Suprapubic skin (tissue), 3 donors: ENCODE results near the gene TMEM255A.

Experiments used
- EP300 ChIP-seq: sonication (generic); formaldehyde crosslinking; IDR thresholded peaks from one replicate; pipeline ENCODE4 v1.6.1; 2017; ENCODE audit warnings: antibody characterized with exemption
- TF ChIP-seq, protein P1 (sequence below), 2 donors: fragments of 200-600 bp in 1 of 2; fragments of 450-650 bp in 1 of 2; sonication (generic) in 1 of 2; IDR thresholded peaks; one replicate each; pipeline ENCODE4 v1.5.1; 2016 to 2019; ENCODE audit warnings: antibody characterized with exemption in 2 of 2, mild to moderate bottlenecking in 1 of 2, moderate library complexity in 1 of 2

DNA sequence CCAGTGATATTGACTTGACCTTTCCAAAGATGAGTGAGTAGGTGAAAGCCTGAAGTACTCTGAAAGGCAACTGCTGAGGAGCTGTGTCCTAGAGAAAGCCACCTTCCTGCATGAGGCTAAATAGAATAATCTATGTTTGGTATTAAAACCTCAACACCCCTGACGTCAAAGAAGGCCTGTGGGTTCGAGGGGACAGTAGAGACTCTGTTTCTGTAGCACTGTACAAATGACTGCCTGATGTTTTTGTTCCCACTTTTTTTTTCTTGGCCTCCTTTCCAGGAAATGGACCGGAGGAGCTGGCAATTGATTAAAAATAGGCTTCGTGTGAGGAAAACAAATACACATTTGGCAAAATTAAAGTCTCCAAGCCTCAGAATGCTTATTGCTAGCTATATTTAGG, 29.5 kb downstream of the TMEM255A start:
- TF ChIP-seq EP300 = no peak
- TF ChIP-seq, protein P1, sequence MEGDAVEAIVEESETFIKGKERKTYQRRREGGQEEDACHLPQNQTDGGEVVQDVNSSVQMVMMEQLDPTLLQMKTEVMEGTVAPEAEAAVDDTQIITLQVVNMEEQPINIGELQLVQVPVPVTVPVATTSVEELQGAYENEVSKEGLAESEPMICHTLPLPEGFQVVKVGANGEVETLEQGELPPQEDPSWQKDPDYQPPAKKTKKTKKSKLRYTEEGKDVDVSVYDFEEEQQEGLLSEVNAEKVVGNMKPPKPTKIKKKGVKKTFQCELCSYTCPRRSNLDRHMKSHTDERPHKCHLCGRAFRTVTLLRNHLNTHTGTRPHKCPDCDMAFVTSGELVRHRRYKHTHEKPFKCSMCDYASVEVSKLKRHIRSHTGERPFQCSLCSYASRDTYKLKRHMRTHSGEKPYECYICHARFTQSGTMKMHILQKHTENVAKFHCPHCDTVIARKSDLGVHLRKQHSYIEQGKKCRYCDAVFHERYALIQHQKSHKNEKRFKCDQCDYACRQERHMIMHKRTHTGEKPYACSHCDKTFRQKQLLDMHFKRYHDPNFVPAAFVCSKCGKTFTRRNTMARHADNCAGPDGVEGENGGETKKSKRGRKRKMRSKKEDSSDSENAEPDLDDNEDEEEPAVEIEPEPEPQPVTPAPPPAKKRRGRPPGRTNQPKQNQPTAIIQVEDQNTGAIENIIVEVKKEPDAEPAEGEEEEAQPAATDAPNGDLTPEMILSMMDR (IDR thresholded peaks at IDR 0.05) = no peak
